ENCODE results near the gene AGMO.
A peak's percentile ranks its signal among the peaks of the same experiment; 100 is the strongest.
"Not testable (repeated sequence)": the region's sequence is repeated elsewhere in the genome, so short reads cannot be mapped to it uniquely, and the experiment has no call there.

AGMO gene

DNA sequence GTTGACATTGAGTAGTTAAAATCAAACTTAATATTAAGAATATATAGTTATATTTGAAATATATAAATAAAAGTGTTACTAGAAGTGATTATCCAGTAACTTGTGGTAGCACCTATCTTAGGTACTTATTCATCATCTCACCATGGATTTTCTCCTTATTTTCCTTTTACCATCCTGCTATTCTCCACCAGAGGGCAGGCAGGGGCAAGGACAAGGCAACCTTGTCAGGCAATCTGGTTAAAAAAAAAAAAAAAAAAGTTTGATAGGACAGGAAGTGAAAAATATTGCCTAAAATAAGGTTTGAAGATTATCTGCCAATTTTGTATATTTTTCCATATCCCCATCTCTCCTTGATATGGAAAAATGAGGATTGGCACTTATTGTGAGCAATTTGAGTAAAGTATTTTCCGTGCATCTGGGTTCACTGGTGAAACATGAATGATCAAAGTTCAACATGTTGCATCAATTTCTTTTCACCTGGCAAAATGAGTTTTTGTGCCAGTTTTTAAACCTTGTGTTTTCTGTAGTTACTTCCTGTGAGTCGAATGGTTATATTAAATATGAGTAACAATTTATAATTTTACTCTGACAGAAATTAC lies 256.7 kb downstream of the AGMO start:
- DNase-seq, result peak; percentile 7

DNA sequence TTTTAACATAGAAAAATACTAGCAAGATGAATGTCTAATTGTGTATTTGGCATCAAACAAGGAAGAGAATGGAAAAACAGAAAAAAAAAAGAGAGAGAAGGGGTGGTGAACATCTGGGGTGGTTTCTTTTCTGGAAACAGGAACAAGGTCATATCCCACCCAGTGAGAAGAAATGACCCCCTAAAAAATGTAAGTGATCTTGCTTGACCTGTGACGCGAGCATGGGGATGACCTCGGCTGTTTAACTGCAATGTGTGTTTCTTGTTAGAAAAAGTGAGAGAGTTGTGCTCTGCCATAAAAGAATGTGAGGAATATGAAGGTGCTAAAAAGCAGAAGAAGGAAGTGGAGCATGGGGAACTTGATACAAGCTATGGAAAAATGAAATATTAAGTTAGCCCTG lies 258.5 kb downstream of the AGMO start:
- no peak for DNase-seq

DNA sequence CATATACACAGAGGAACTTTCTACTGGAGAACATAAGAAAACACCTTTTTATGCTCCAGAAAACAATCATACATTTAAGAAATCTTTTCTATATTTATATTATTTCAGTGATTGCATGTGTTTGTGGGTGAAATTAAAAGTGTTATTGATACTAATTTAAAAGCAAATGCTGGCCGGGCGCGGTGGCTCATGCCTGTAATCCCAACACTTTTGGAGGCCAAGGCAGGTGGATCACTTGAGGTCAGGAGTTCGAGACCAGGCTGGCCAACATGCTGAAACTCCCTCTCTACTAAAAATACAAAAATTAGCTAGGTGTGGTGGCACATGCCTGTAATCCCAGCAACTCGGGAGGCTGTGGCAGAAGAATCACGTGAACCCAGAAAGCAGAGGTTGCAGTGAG lies 260.8 kb downstream of the AGMO start:
- DNase-seq, result not testable (repeated sequence)

DNA sequence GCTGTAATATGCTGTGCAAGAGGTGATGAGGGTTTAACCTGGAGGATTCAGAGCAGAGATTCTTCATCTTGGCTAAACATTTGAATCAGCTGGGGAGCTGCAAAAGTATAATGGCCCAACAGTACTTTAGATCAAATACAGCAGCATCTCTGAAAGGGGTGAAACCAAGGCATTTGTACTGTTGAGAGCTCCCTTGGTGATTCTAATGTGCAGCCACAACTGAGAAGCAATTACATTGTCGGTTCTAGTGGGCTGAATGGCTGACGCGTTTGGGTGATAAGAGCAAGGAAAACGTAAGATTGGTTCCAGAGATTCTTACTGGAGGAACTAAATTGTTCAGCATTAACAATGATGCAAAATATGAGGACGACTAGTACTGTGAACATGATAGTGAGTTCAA lies 269.7 kb downstream of the AGMO start:
- DNase-seq, result no peak

GRCh38 chr7:15291699-15292098 lies 270.1 kb downstream of the AGMO start:
- DNase-seq, result no peak

GRCh38 chr7:15288741-15289140 lies 273.1 kb downstream of the AGMO start:
- DNase-seq, result no peak

- DNase-seq, result no peak
Measured at GRCh38 chr7:15284396-15284795, 277.4 kb downstream of the AGMO start.

DNA sequence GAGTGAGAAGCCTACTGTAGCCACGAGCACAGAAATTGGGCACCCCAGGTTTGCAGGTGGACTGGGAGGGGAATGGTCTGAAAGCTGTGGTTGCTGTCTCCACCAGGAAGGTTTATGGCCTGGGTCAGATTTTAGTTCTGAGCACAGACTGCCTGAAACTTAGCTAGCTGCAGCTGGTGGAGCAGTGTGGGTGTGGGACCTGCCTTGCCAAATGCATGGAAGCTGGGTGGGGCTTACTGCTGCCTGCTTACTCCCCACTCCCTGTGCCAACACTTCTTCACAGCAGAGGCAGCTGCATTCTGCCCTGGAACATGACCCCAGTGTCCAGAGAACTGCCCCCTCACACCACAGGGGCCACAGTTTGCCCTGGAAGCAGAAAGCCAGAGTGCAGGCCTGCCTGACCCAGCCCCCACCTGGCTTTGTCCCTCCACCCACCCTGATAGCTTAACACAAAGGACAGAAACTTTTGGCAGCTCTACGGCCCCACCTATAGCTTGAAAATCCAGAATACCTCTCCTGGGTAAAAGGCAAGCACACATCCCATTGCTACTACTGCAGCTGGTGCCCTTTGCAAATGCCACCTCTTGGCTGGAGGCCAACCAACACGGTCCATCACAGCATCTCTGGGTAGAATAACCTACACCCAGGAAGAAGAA lies 281.6 kb downstream of the AGMO start:
- DNase-seq, result no peak

DNA sequence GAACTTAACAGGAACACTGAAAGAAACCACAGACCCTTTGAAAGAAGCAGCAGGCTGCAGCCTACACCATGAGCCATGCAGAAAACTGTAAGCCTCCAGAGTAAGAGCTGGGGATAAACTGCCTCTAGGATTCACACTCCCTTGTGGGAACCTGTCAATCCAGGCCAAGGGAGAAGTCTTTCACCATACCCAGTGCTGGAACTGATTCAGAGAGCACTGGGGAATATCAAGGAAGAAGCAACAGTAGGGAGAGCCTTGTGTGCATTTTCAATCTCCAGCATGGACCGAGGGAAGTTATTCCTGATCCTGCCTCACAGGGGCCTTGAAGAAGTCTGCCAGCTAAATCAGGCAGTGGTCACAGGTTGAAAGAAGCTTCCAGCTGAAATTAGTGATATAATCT lies 282.2 kb downstream of the AGMO start:
- DNase-seq, result no peak

DNA sequence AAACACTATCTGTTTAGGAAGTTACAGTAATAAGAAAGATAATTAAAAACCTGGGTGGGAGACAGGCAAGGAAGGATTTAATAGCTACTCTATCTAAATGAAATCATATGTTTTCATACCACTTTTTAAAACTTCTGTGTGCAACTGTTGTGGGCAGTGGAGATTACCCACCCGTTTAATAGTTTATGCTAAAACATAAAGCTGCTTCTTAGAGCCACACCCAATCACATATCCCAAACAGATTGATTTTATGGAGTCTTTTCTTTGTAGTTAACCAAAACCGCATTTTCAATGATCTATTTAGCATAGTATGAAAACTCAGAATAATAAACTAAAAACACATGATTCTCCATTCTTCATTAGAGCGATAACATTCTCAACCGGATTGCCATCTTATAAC lies 304.1 kb downstream of the AGMO start:
- no peak for DNase-seq

DNA sequence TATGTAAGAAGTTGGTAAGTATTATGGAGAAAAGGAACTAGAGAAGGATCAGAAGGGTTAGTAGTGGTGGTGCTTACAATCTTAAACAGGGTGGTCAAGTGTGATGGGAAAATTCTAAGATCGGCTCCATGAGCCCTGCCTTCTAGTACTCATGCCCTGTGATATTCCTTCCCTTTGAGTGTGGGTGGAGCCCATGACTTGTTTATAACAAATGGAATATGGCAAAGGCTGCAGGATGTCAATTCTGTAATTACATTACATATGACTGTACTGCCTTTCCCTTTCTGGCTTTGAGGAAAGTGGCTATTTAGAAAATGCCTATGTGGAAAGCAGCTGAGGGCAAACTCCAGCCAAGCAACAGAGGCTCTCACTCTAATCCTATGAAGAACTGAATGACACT lies 309.6 kb downstream of the AGMO start:
- no peak for DNase-seq

GRCh38 chr7:15248514-15248913 lies 313.3 kb downstream of the AGMO start:
- no peak for DNase-seq

GRCh38 chr7:15245831-15246230 lies 316.0 kb downstream of the AGMO start:
- DNase-seq, result no peak

DNA sequence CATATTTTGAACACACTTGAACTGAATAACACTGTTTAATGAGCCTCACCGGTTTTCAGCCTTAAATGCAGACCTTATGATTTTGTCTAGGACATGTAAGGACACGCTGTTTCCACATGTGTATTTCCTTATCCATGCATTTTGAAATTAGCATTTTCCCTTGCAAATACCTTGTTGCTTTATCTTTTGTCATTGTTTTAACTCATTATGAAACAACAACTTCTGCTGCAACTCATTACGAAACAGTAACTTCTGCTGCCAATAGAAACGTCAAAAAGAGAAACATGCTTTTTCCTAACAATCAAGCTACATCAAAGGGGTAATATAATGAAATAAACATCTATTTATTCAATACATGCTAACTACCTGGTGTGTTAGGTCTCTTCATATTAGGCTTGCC lies 322.0 kb downstream of the AGMO start:
- no peak for DNase-seq

DNA sequence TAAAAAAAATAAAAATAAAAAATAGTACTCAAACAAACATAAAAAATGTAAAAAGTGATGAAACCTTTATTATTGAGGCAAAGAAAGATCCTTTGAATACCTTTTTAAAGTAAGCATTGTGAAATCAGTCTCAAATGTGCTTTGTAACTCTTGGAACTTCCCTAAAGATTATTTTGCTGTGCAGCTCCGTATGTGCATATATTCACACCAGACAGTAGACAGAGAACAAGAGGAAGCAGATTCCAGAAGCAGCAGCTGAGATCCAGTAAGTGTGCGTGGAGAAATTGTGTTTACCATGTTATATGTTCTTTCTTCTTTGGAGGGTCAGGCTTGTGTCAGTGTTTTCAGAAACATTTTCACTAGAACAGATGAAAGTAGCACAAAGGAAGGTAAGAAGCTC lies 324.9 kb downstream of the AGMO start:
- DNase-seq, result no peak

GRCh38 chr7:15234431-15234830 lies 327.4 kb downstream of the AGMO start:
- DNase-seq, result no peak

- DNase-seq, result no peak
Measured at GRCh38 chr7:15228831-15229230, 333.0 kb downstream of the AGMO start.

DNA sequence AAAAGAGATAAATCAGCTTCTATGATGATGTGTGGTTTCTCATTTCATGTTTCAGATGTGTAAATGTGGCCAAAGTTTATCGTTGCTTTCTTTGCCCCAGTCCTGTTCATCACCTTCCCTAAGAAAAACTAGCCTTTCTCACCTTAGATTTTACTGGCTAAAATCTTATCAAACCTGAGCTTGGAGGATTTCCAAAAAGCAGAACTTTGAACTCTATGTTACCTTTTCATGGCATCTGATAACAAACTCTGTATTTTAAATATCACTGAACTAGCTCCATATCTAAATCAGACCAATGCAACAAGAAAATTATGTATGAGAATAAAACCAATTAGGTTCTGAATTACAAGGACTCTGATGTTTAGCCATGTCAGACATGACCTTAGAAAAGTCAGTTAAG lies 335.8 kb downstream of the AGMO start:
- DNase-seq, result no peak

- DNase-seq, result no peak
Measured at GRCh38 chr7:15219758-15220157, 342.1 kb downstream of the AGMO start.

GRCh38 chr7:15218261-15218660 lies 343.6 kb downstream of the AGMO start:
- DNase-seq, result no peak

- DNase-seq, result no peak
Measured at GRCh38 chr7:15215616-15216015, 346.2 kb downstream of the AGMO start.

- DNase-seq, result no peak
Measured at GRCh38 chr7:15214976-15215375, 346.8 kb downstream of the AGMO start.

DNA sequence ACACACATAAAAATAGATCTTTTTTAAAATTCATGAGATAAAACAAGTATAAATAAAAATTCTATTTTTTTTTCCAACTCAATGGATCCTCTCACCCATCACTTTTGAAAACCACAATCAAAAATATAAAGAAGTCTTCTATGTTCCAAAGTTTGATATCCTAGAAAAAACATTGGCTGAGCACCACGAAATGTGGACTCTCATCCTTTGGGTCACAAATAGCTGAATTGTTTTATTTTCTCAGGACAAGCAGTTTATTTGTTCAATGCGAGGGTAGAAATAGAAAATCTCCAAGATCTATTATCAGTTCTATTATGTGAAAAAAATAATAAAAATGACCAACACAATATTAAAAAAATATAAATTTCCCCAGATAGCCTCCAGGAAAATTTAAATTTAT lies 348.7 kb downstream of the AGMO start:
- DNase-seq, result no peak

DNA sequence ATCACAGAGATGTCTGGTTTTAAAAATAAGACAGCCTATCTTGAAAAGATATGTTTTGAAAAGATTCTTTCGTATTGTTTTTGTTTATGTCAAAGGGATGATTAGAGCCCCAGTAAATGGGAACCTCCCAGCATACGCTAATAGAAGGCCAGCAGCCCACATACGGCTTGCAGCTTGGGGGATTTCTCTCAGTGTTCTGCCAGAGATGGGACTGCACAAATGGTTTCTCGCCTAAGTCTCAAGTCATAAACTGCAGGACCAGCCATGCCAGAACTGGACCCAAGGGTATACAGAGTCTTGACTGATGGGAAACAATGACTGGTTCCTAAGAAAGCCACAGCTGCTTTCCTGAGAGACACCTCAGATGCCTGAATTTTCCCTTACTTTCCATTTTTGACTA lies 352.4 kb downstream of the AGMO start:
- no peak for DNase-seq

GRCh38 chr7:15204421-15204820 lies 357.4 kb downstream of the AGMO start:
- DNase-seq, result no peak

Data from midbrain (tissue), 1 donor.